Osteoblast (primary cell): Measurements from ENCODE around the gene DRAXIN. TPM values are rescaled to one million over a fixed set of nuclear protein-coding genes. Genes with fewer than 3 reads are reported as not detected.

ENCODE experiments used
- DNase-seq: peaks from one replicate; pipeline ENCODE4 v3.0.0; 2011; ENCODE audit warnings: low spot score, mixed read lengths; ENCODE audit not compliant: insufficient read length; ENCODE audit errors: missing footprints
- H2AFZ ChIP-seq: 2 replicates; pipeline ENCODE4 v1.6.0; 2011; ENCODE audit warnings: mild to moderate bottlenecking, low read length
- H3K27ac ChIP-seq: 2 replicates; pipeline ENCODE4 v1.5.1; 2011; ENCODE audit warnings: mild to moderate bottlenecking, low read depth, low read length, moderate library complexity
- H3K27me3 ChIP-seq: 2 replicates; pipeline ENCODE4 v1.6.0; 2012; ENCODE audit warnings: mild to moderate bottlenecking, control low read depth, inconsistent platforms, low read length, moderate library complexity; ENCODE audit not compliant: insufficient read depth
- H3K36me3 ChIP-seq: 2 replicates; pipeline ENCODE4 v1.5.1; 2011; ENCODE audit warnings: mild to moderate bottlenecking, low read length, control low read depth, moderate library complexity; ENCODE audit not compliant: insufficient read depth
- H3K4me1 ChIP-seq: 2 replicates; pipeline ENCODE4 v1.5.1; 2011; ENCODE audit warnings: mild to moderate bottlenecking, low read length, control low read depth, moderate library complexity; ENCODE audit not compliant: insufficient read depth
- H3K4me2 ChIP-seq: 2 replicates; pipeline ENCODE4 v1.6.0; 2011; ENCODE audit warnings: mild to moderate bottlenecking, low read length; ENCODE audit not compliant: insufficient read depth
- H3K4me3 ChIP-seq: fragments of 200-600 bp; sonication (generic); 3 replicates; pipeline ENCODE4 v1.5.1; 2012; ENCODE audit warnings: mild to moderate bottlenecking, low read length, inconsistent platforms; ENCODE audit not compliant: insufficient read depth
- H3K79me2 ChIP-seq: 2 replicates; pipeline ENCODE4 v1.6.0; 2012; ENCODE audit warnings: mild to moderate bottlenecking, low read length, control low read depth, inconsistent platforms; ENCODE audit not compliant: insufficient read depth
- H3K9me3 ChIP-seq: 2 replicates; pipeline ENCODE4 v1.5.1; 2011; ENCODE audit warnings: low read depth, low read length, control low read depth
- H4K20me1 ChIP-seq: 2 replicates; pipeline ENCODE4 v1.6.0; 2012; ENCODE audit warnings: mild to moderate bottlenecking, low read length, control low read depth; ENCODE audit not compliant: insufficient read depth
- total RNA-seq: library from RNA; depleted of rRNA; stranded (reverse); fragments of >200 nt; gene quantifications from 2 replicates; pipeline ENCODE4 v1.2.3, GENCODE V29; 2012
- TF ChIP-seq, protein P1 (sequence below): IDR thresholded peaks from 2 replicates; pipeline ENCODE4 v1.5.1; 2011; ENCODE audit warnings: mild to moderate bottlenecking, low read depth, low read length, moderate library complexity; ENCODE audit errors: extremely low read depth

The DRAXIN gene
- total RNA-seq, 1 donor = under 0.01 TPM

DNA sequence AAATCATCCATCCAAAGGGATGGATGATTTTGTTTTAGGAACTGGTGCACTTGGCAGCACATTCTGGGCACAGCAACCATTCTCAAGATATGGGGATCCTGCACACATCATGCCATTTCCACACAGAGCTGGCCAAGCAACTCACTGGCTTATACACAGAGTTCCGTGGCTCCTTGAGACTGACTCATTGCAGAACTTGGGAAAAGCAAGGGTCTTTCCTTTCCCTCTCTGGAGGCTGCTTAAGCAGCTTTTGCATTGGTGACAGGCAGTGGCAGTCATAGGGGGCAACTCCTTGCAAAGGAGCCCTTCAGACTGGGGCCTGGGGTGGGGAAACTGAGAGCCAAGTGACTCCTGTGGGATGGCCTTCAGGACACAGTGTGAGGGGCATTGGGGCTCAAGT is 8.7 kb upstream of the DRAXIN start:
- Histone ChIP-seq H3K36me3 (no peaks in the 10 kb centered on the region), H3K4me3 (no peak overlapping the region), H4K20me1 (no peaks in the 10 kb centered on the region), H3K9me3 (no peaks in the 10 kb centered on the region), H3K4me2 (peak overlapping the region; percentile 92), H3K27me3 (peaks cover 9% of the 10 kb centered on the region), H3K4me1 (peaks cover 16% of the 10 kb centered on the region), H3K79me2 (peaks cover 3% of the 10 kb centered on the region), H2AFZ (no peak overlapping the region), H3K27ac (no peak overlapping the region)
- peak; percentile 87 for DNase-seq
- TF ChIP-seq, protein P1, sequence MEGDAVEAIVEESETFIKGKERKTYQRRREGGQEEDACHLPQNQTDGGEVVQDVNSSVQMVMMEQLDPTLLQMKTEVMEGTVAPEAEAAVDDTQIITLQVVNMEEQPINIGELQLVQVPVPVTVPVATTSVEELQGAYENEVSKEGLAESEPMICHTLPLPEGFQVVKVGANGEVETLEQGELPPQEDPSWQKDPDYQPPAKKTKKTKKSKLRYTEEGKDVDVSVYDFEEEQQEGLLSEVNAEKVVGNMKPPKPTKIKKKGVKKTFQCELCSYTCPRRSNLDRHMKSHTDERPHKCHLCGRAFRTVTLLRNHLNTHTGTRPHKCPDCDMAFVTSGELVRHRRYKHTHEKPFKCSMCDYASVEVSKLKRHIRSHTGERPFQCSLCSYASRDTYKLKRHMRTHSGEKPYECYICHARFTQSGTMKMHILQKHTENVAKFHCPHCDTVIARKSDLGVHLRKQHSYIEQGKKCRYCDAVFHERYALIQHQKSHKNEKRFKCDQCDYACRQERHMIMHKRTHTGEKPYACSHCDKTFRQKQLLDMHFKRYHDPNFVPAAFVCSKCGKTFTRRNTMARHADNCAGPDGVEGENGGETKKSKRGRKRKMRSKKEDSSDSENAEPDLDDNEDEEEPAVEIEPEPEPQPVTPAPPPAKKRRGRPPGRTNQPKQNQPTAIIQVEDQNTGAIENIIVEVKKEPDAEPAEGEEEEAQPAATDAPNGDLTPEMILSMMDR = no peak

DNA sequence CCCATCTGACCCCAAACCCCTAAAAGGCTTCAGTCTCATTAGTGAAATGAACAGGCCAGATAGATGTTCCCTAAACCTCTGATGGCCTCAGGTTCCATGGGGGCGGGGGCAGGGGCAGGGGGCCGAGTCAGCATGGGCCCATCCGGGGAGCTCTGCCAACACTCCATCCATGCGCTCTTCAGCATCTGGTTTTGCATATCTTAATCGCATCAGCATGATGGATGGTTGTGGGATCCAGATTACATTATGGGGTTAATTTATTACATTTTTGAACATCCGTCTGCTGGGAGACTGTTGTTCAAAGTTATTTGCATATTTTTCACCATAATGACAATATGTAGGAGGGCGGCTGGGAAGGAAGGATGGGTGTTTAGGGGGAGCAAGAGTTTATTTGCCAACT is 7.4 kb upstream of the DRAXIN start:
- Histone ChIP-seq H2AFZ (no peak overlapping the region), H3K4me1 (peaks cover 16% of the 10 kb centered on the region), H3K27ac (no peak overlapping the region), H3K4me3 (no peak overlapping the region), H4K20me1 (no peaks in the 10 kb centered on the region), H3K4me2 (no peak overlapping the region), H3K36me3 (no peaks in the 10 kb centered on the region), H3K9me3 (no peaks in the 10 kb centered on the region), H3K79me2 (peaks cover 3% of the 10 kb centered on the region), H3K27me3 (peaks cover 13% of the 10 kb centered on the region)
- DNase-seq = no peak
- TF ChIP-seq, protein P1 = no peak

DNA sequence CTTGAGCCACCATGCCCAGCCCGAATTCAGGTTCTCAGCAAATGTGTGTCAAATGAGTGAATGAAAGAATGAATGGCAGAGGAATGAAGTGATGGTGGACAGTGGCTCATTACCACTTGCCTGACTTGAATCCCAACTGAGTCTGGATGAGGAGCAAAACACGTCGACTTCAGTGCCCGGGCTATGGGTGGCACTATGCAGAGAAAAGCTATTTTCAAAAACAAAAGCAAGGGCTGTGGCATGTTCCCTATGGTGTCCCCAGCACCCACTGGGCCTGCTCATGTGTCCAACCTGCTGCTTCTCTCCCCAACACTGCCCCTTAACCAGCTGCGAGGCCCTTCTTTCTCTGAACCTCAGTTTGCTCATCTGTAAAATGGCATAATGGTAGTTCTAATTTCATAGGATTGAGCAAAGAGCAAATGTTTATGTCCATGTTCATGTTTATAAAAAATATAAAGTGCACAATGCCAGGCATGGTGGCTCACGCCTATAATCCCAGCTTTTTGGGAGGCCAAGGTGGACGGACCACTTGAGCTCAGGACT is 6.2 kb upstream of the DRAXIN start:
- H3K27me3 ChIP-seq = peaks cover 23% of the 10 kb centered on the region
- H3K9me3 ChIP-seq = no peaks in the 10 kb centered on the region
- H2AFZ ChIP-seq = no peak overlapping the region
- H3K4me2 ChIP-seq = no peak overlapping the region
- H3K4me1 ChIP-seq = peaks cover 16% of the 10 kb centered on the region
- TF ChIP-seq, protein P1 = no peak
- H3K27ac ChIP-seq = no peak overlapping the region
- peaks cover 3% of the 10 kb centered on the region for H3K79me2 ChIP-seq
- no peaks in the 10 kb centered on the region for H3K36me3 ChIP-seq
- H4K20me1 ChIP-seq = peaks cover under 1% of the 10 kb centered on the region
- H3K4me3 ChIP-seq = no peak overlapping the region
- no peak for DNase-seq

DNA sequence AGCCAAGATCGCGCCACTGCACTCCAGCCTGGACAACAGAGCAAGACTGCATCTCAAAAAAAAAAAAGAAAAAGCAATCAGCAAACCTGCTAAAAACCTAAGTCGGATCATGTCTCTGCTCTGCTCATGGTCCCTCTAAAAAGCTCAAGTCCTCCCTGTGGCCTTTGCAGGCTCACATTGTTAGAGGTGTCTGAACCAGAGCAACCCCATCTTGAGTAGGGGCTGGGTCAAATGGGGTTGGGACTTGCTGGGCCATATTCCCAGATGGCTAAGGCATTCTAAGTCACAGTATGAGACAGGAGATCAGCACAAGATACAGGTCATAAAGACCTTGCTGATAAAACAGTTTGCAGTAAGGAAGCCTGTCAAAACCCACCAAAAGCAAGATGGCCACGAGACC is 3.0 kb upstream of the DRAXIN start:
- Histone ChIP-seq H3K36me3 (no peaks in the 10 kb centered on the region), H3K4me3 (no peak overlapping the region), H3K27ac (no peak overlapping the region), H3K9me3 (no peaks in the 10 kb centered on the region), H3K27me3 (peaks cover 46% of the 10 kb centered on the region), H3K4me1 (peaks cover 9% of the 10 kb centered on the region), H4K20me1 (peaks cover 4% of the 10 kb centered on the region), H3K4me2 (no peak overlapping the region), H2AFZ (no peak overlapping the region), H3K79me2 (no peaks in the 10 kb centered on the region)
- TF ChIP-seq, protein P1 = no peak
- DNase-seq = no peak
